Measurements from ENCODE around the gene DPM1.

The DPM1 gene

GRCh38 chr20:50992336-50992732 lies 34.0 kb upstream of the DPM1 start:
- H3K27ac ChIP-seq: no peak overlapping the region
- TF ChIP-seq ZFX (IDR thresholded peaks at IDR 0.05; ENCODE audit: borderline replicate concordance): no peak
- TF ChIP-seq CTCF (IDR thresholded peaks at IDR 0.05): no peak

GRCh38 chr20:50991076-50991475 lies 32.7 kb upstream of the DPM1 start:
- no peak for TF ChIP-seq ZFX (IDR thresholded peaks at IDR 0.05; ENCODE audit: borderline replicate concordance)
- no peak for TF ChIP-seq CTCF (IDR thresholded peaks at IDR 0.05)
- H3K27ac ChIP-seq: no peak overlapping the region

GRCh38 chr20:50987493-50988210 lies 29.3 kb upstream of the DPM1 start:
- H3K27ac ChIP-seq: no peak overlapping the region
- TF ChIP-seq CTCF (IDR thresholded peaks at IDR 0.05) (peak; percentile 85), ZFX (IDR thresholded peaks at IDR 0.05; ENCODE audit: borderline replicate concordance) (no peak)

GRCh38 chr20:50983321-50983720 lies 25.0 kb upstream of the DPM1 start:
- H3K27ac ChIP-seq: no peak overlapping the region
- TF ChIP-seq CTCF (IDR thresholded peaks at IDR 0.05) (no peak), ZFX (IDR thresholded peaks at IDR 0.05; ENCODE audit: borderline replicate concordance) (no peak)

GRCh38 chr20:50982363-50982762 lies 24.0 kb upstream of the DPM1 start:
- TF ChIP-seq ZFX (IDR thresholded peaks at IDR 0.05; ENCODE audit: borderline replicate concordance) (no peak), CTCF (IDR thresholded peaks at IDR 0.05) (no peak)

GRCh38 chr20:50981714-50982048 lies 23.3 kb upstream of the DPM1 start:
- no peak for TF ChIP-seq ZFX (IDR thresholded peaks at IDR 0.05; ENCODE audit: borderline replicate concordance)
- TF ChIP-seq CTCF (IDR thresholded peaks at IDR 0.05): peak; percentile 56

More at GRCh38 chr20:50982363-50982762, 24.0 kb upstream of the DPM1 start:
- no peak overlapping the region; the same call in 1 of the 2 replicates for H3K27ac ChIP-seq

GRCh38 chr20:50980851-50981713 lies 22.8 kb upstream of the DPM1 start:
- TF ChIP-seq ZFX (IDR thresholded peaks at IDR 0.05; ENCODE audit: borderline replicate concordance) (no peak), CTCF (IDR thresholded peaks at IDR 0.05) (peak; percentile 85)
- no peak overlapping the region for H3K27ac ChIP-seq

More at GRCh38 chr20:50981714-50982048, 23.3 kb upstream of the DPM1 start:
- no peak overlapping the region for H3K27ac ChIP-seq
